ENCODE data around the gene KLHDC8A.

KLHDC8A gene

GRCh38 chr1:205346956-205347574 is 9.7 kb downstream of the KLHDC8A start:
- DNase-seq (ENCODE audit: extremely low read depth, insufficient read length) = no peak
- no peak overlapping the region for H3K4me3 ChIP-seq (replicated peaks; ENCODE audit: low read depth, low read length)
- no peaks in the 10 kb centered on the region for H3K36me3 ChIP-seq (ENCODE audit: control insufficient read depth, insufficient read depth, low read length)
- H3K27me3 ChIP-seq (replicated peaks; ENCODE audit: control insufficient read depth, insufficient read depth, low read length) = peaks cover 2% of the 10 kb centered on the region
- no peak for TF ChIP-seq CTCF (IDR thresholded peaks at IDR 0.05; ENCODE audit: insufficient read depth, low read length, poor library complexity, severe bottlenecking)

GRCh38 chr1:205345761-205346160 is 11.0 kb downstream of the KLHDC8A start:
- TF ChIP-seq CTCF (IDR thresholded peaks at IDR 0.05; ENCODE audit: insufficient read depth, low read length, poor library complexity, severe bottlenecking) = no peak
- H3K27me3 ChIP-seq (replicated peaks; ENCODE audit: control insufficient read depth, insufficient read depth, low read length) = peaks cover 2% of the 10 kb centered on the region
- no peak overlapping the region for H3K4me3 ChIP-seq (replicated peaks; ENCODE audit: low read depth, low read length)
- DNase-seq (ENCODE audit: extremely low read depth, insufficient read length) = no peak
- H3K36me3 ChIP-seq (ENCODE audit: control insufficient read depth, insufficient read depth, low read length) = no peaks in the 10 kb centered on the region

- DNase-seq (ENCODE audit: extremely low read depth, insufficient read length) = no peak
- no peak overlapping the region for H3K4me3 ChIP-seq (replicated peaks; ENCODE audit: low read depth, low read length)
Measured at GRCh38 chr1:205344066-205344928, 12.4 kb downstream of the KLHDC8A start.

GRCh38 chr1:205343431-205344065 is 13.2 kb downstream of the KLHDC8A start:
- H3K4me3 ChIP-seq (replicated peaks; ENCODE audit: low read depth, low read length) = no peak overlapping the region
- H3K27me3 ChIP-seq (replicated peaks; ENCODE audit: control insufficient read depth, insufficient read depth, low read length) = no peaks in the 10 kb centered on the region; the same call in none of the 2 replicates
- no peak for DNase-seq (ENCODE audit: extremely low read depth, insufficient read length)
- H3K36me3 ChIP-seq (ENCODE audit: control insufficient read depth, insufficient read depth, low read length) = no peaks in the 10 kb centered on the region
- no peak for TF ChIP-seq CTCF (IDR thresholded peaks at IDR 0.05; ENCODE audit: insufficient read depth, low read length, poor library complexity, severe bottlenecking)

More at GRCh38 chr1:205344066-205344928, 12.4 kb downstream of the KLHDC8A start:
- H3K36me3 ChIP-seq (ENCODE audit: control insufficient read depth, insufficient read depth, low read length) = no peaks in the 10 kb centered on the region
- TF ChIP-seq CTCF (IDR thresholded peaks at IDR 0.05; ENCODE audit: insufficient read depth, low read length, poor library complexity, severe bottlenecking) = no peak
- H3K27me3 ChIP-seq (replicated peaks; ENCODE audit: control insufficient read depth, insufficient read depth, low read length) = peaks cover 2% of the 10 kb centered on the region

DNA sequence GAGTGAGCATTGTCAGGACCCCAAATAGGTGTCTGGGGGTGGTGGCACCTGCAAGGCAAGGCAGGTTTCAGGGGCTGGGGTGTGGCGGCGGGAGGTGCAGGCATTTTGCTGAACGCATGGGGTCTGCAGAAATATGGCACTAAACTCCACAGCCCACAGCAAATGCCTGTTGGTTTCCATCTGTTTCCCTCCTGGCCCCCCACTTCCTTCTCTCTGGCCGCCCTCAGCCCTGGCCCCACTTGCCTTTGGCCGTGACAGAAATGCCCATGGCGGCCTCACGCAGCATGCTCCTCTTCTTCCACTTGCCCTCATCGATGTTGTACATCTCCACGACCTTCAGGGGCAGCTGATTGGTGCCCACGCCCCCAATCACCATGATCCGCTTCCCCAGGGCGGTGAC is 13.7 kb downstream of the KLHDC8A start:
- TF ChIP-seq CTCF (IDR thresholded peaks at IDR 0.05; ENCODE audit: insufficient read depth, low read length, poor library complexity, severe bottlenecking) = no peak
- Histone ChIP-seq H3K27me3 (replicated peaks; ENCODE audit: control insufficient read depth, insufficient read depth, low read length) (peaks cover 2% of the 10 kb centered on the region), H3K4me3 (replicated peaks; ENCODE audit: low read depth, low read length) (no peak overlapping the region), H3K36me3 (ENCODE audit: control insufficient read depth, insufficient read depth, low read length) (no peaks in the 10 kb centered on the region)
- no peak for DNase-seq (ENCODE audit: extremely low read depth, insufficient read length)
